ENCODE measurements around the gene LGR4.
A peak's percentile ranks its signal among the peaks of the same experiment; 100 is the strongest.

The LGR4 gene

GRCh38 chr11:27485930-27486773 lies 13.6 kb upstream of the LGR4 start:
- H3K4me3 ChIP-seq (ENCODE audit: low read length): no peak overlapping the region
- peak; percentile 64 for DNase-seq (ENCODE audit: low read depth)
- TF ChIP-seq CTCF (IDR thresholded peaks at IDR 0.05; ENCODE audit: insufficient read depth, low read depth, low read length, missing control alignments): peak; percentile 83

GRCh38 chr11:27482793-27483192 lies 10.2 kb upstream of the LGR4 start:
- no peak overlapping the region for H3K4me3 ChIP-seq (ENCODE audit: low read length)
- TF ChIP-seq CTCF (IDR thresholded peaks at IDR 0.05; ENCODE audit: insufficient read depth, low read depth, low read length, missing control alignments): no peak
- DNase-seq (ENCODE audit: low read depth): no peak

GRCh38 chr11:27481992-27482391 lies 9.4 kb upstream of the LGR4 start:
- no peak overlapping the region for H3K4me3 ChIP-seq (ENCODE audit: low read length)
- TF ChIP-seq CTCF (IDR thresholded peaks at IDR 0.05; ENCODE audit: insufficient read depth, low read depth, low read length, missing control alignments): no peak
- no peak for DNase-seq (ENCODE audit: low read depth)

- no peak for DNase-seq (ENCODE audit: low read depth)
- TF ChIP-seq CTCF (IDR thresholded peaks at IDR 0.05; ENCODE audit: insufficient read depth, low read depth, low read length, missing control alignments): no peak
Measured at GRCh38 chr11:27477831-27478230, 5.2 kb upstream of the LGR4 start.

GRCh38 chr11:27477243-27477642 lies 4.7 kb upstream of the LGR4 start:
- no peak for DNase-seq (ENCODE audit: low read depth)
- no peak for TF ChIP-seq CTCF (IDR thresholded peaks at IDR 0.05; ENCODE audit: insufficient read depth, low read depth, low read length, missing control alignments)
- H3K4me3 ChIP-seq (ENCODE audit: low read length): no peak overlapping the region

More at GRCh38 chr11:27477831-27478230, 5.2 kb upstream of the LGR4 start:
- H3K4me3 ChIP-seq (ENCODE audit: low read length): no peak overlapping the region

- no peak overlapping the region for H3K4me3 ChIP-seq (ENCODE audit: low read length)
- DNase-seq (ENCODE audit: low read depth): no peak
- no peak for TF ChIP-seq CTCF (IDR thresholded peaks at IDR 0.05; ENCODE audit: insufficient read depth, low read depth, low read length, missing control alignments)
Measured at GRCh38 chr11:27475622-27476021, 3.0 kb upstream of the LGR4 start.

- DNase-seq (ENCODE audit: low read depth): no peak
- peak overlapping the region; percentile 81 for H3K4me3 ChIP-seq (ENCODE audit: low read length)
Measured at GRCh38 chr11:27473017-27473406, 422 bp upstream of the LGR4 start.

More at GRCh38 chr11:27473017-27473406, 422 bp upstream of the LGR4 start:
- TF ChIP-seq CTCF (IDR thresholded peaks at IDR 0.05; ENCODE audit: insufficient read depth, low read depth, low read length, missing control alignments): no peak

All from epithelial cell of esophagus (primary cell).